Measurements from ENCODE around the gene EMC9. TPM values are rescaled to one million over a fixed set of nuclear protein-coding genes. Genes with fewer than 3 reads are reported as not detected.
A peak's percentile ranks its signal among the peaks of the same experiment; 100 is the strongest.

Gene EMC9
- total RNA-seq, 4 donors from 2014 or later = 6.3 to 15.3 (median 10.0) TPM

- TF ChIP-seq CTCF (IDR thresholded peaks at IDR 0.05) = no peak
- peak; percentile 92 for ATAC-seq (ENCODE audit: low FRiP score)
- DNase-seq (ENCODE audit: low spot score) = peak; percentile 68
Observed at GRCh38 chr14:24093901-24094840, 47.2 kb downstream of the EMC9 start, which contains the start of gene PCK2. PCK2 (plus strand) TSS chr14:24094311; CDS start chr14:24094406, 95 bp downstream.

- no peak for TF ChIP-seq CTCF (IDR thresholded peaks at IDR 0.05)
- no peak for DNase-seq (ENCODE audit: low spot score)
- ATAC-seq (ENCODE audit: low FRiP score) = no peak
Observed at GRCh38 chr14:24093207-24093900, 48.0 kb downstream of the EMC9 start.

GRCh38 chr14:24092505-24093206 lies 48.7 kb downstream of the EMC9 start:
- ATAC-seq (ENCODE audit: low FRiP score) = no peak
- no peak for DNase-seq (ENCODE audit: low spot score)
- TF ChIP-seq CTCF (IDR thresholded peaks at IDR 0.05) = no peak

- ATAC-seq (ENCODE audit: low FRiP score) (no peak), DNase-seq (ENCODE audit: low spot score) (no peak)
- no peak for TF ChIP-seq CTCF (IDR thresholded peaks at IDR 0.05)
Observed at GRCh38 chr14:24092110-24092504, 49.3 kb downstream of the EMC9 start.

GRCh38 chr14:24089890-24090289 lies 51.5 kb downstream of the EMC9 start:
- TF ChIP-seq CTCF (IDR thresholded peaks at IDR 0.05) = no peak
- DNase-seq (ENCODE audit: low spot score) (no peak), ATAC-seq (ENCODE audit: low FRiP score) (no peak)

Small RNA genes lying within 50 kb of the gene (small RNA-seq; reads per million reads assigned to genes)
- not detected for gene AL136295.4
- gene IPO4 = not detected
- gene IRF9 = not detected
- 0.52 reads per million for gene RNA5SP383

Other genes with a start within 250 kb of the EMC9 start
- 10 to 100 TPM; 29.8 to 57.0 (median 48.0) TPM for gene DHRS4, start 187.8 kb downstream of the EMC9 start, total RNA-seq
- 10 to 100 TPM; 10.6 to 17.7 (median 15.2) TPM for gene DHRS4L2, start 152.7 kb downstream of the EMC9 start, total RNA-seq
- under 1 TPM; 0.06 to 0.72 (median 0.30) TPM for gene CARMIL3, start 89.6 kb downstream of the EMC9 start, total RNA-seq
- not detected for gene CPNE6, start 70.0 kb downstream of the EMC9 start, total RNA-seq
- 10 to 100 TPM; 33.6 to 53.4 (median 42.9) TPM for gene PCK2, start 47.3 kb downstream of the EMC9 start, total RNA-seq
- gene DCAF11, start 26.8 kb downstream of the EMC9 start, total RNA-seq = 10 to 100 TPM; 50.1 to 76.0 (median 54.4) TPM
- 1 to 10 TPM in 3 of 4 donors, under 1 TPM in 1; 0.94 to 4.3 (median 1.3) TPM for gene NRL, start 26.6 kb downstream of the EMC9 start, total RNA-seq
- gene FITM1, start 10.9 kb downstream of the EMC9 start, total RNA-seq = 1 to 10 TPM in 2 of 4 donors, under 1 TPM in 1, not detected in 1; 0.96 to 2.8 (median 1.2) TPM
- 100 to 1,000 TPM in 1 of 4 donors, 10 to 100 TPM in 3; 89.1 to 158 (median 96.8) TPM for gene PSME1, start 5.4 kb downstream of the EMC9 start, total RNA-seq
- gene PSME2, start 5.0 kb upstream of the EMC9 start, total RNA-seq = 10 to 100 TPM; 32.8 to 86.4 (median 70.3) TPM
- gene RNF31, start 5.9 kb upstream of the EMC9 start, total RNA-seq = 10 to 100 TPM; 26.6 to 64.2 (median 37.8) TPM
- gene IRF9, start 19.7 kb upstream of the EMC9 start, total RNA-seq = 100 to 1,000 TPM in 1 of 4 donors, 10 to 100 TPM in 3; 39.4 to 126 (median 66.3) TPM
- gene REC8, start 30.5 kb upstream of the EMC9 start, total RNA-seq = 10 to 100 TPM in 3 of 4 donors, 1 to 10 TPM in 1; 6.7 to 31.4 (median 16.3) TPM
- 100 to 1,000 TPM in 1 of 4 donors, 10 to 100 TPM in 3; 24.1 to 108 (median 34.4) TPM for gene IPO4, start 47.2 kb upstream of the EMC9 start, total RNA-seq
- 10 to 100 TPM; 54.9 to 65.5 (median 60.9) TPM for gene TM9SF1, start 53.9 kb upstream of the EMC9 start, total RNA-seq
- under 1 TPM in 2 of 4 donors, not detected in 2; 0.36 to 0.46 TPM for gene TSSK4, start 64.1 kb upstream of the EMC9 start, total RNA-seq
- 10 to 100 TPM; 51.8 to 82.7 (median 64.7) TPM for gene CHMP4A, start 71.9 kb upstream of the EMC9 start, total RNA-seq
- gene MDP1, start 74.5 kb upstream of the EMC9 start, total RNA-seq = 10 to 100 TPM in 3 of 4 donors, 1 to 10 TPM in 1; 9.0 to 18.1 (median 12.5) TPM
- 100 to 1,000 TPM in 3 of 4 donors, 10 to 100 TPM in 1; 98.4 to 184 (median 126) TPM for gene NEDD8, start 90.8 kb upstream of the EMC9 start, total RNA-seq
- gene GMPR2, start 91.3 kb upstream of the EMC9 start, total RNA-seq = 10 to 100 TPM; 36.3 to 69.0 (median 47.0) TPM
- gene TINF2, start 101.0 kb upstream of the EMC9 start, total RNA-seq = 10 to 100 TPM; 46.1 to 80.1 (median 63.6) TPM
- gene TGM1, start 121.6 kb upstream of the EMC9 start, total RNA-seq = 100 to 1,000 TPM in 2 of 4 donors, 10 to 100 TPM in 1, 1 to 10 TPM in 1; 2.0 to 114 (median 79.1) TPM
- 10 to 100 TPM; 20.7 to 30.9 (median 25.0) TPM for gene RABGGTA, start 130.0 kb upstream of the EMC9 start, total RNA-seq
- 10 to 100 TPM; 14.3 to 42.5 (median 23.7) TPM for gene DHRS1, start 158.2 kb upstream of the EMC9 start, total RNA-seq
- 10 to 100 TPM; 13.9 to 22.2 (median 17.8) TPM for gene NOP9, start 158.3 kb upstream of the EMC9 start, total RNA-seq
- 10 to 100 TPM in 3 of 4 donors, 1 to 10 TPM in 1; 9.1 to 23.8 (median 14.3) TPM for gene CIDEB, start 166.4 kb upstream of the EMC9 start, total RNA-seq
- 1 to 10 TPM; 4.7 to 9.0 (median 7.9) TPM for gene LTB4R2, start 168.5 kb upstream of the EMC9 start, total RNA-seq
- gene LTB4R, start 169.9 kb upstream of the EMC9 start, total RNA-seq = 10 to 100 TPM in 3 of 4 donors, 1 to 10 TPM in 1; 5.0 to 16.7 (median 12.6) TPM
- gene ADCY4, start 193.5 kb upstream of the EMC9 start, total RNA-seq = 100 to 1,000 TPM in 1 of 4 donors, 10 to 100 TPM in 2, 1 to 10 TPM in 1; 9.7 to 144 (median 45.6) TPM
- 10 to 100 TPM in 2 of 4 donors, 1 to 10 TPM in 2; 9.0 to 18.0 (median 13.2) TPM for gene RIPK3, start 198.4 kb upstream of the EMC9 start, total RNA-seq
- gene NFATC4, start 226.6 kb upstream of the EMC9 start, total RNA-seq = 10 to 100 TPM in 3 of 4 donors, 1 to 10 TPM in 1; 9.2 to 53.3 (median 23.3) TPM